GM23338 (cell line): ENCODE data around the gene TREM1. TPM values are rescaled to one million over a fixed set of nuclear protein-coding genes. Genes with fewer than 3 reads are reported as not detected.

Experiments used
- ATAC-seq: fragments of 200-7000 bp; cut with Tn5 transposase; 3 replicates; pipeline ENCODE4 v1.9.1; 2020
- DNase-seq: peaks from one replicate; pipeline ENCODE4 v3.0.0-alpha.2; 2015; ENCODE audit warnings: low spot score
- H2AFZ ChIP-seq: fragments of 200-600 bp; sonication (generic); 2 replicates; pipeline ENCODE4 v1.8.0; 2016; ENCODE audit warnings: antibody characterized with exemption, mild to moderate bottlenecking, moderate library complexity
- H3F3A ChIP-seq: fragments of 200-600 bp; sonication (generic); replicated peaks from 2 replicates; pipeline ENCODE4 v1.8.0; 2017; ENCODE audit warnings: antibody characterized with exemption, mixed run types, low read depth
- H3K27ac ChIP-seq: fragments of 200-600 bp; sonication (generic); 2 replicates; pipeline ENCODE4 v1.6.1; 2016; ENCODE audit warnings: low read depth
- H3K27me3 ChIP-seq: fragments of 200-600 bp; sonication (generic); 2 replicates; pipeline ENCODE4 v1.8.0; 2016; ENCODE audit warnings: mild to moderate bottlenecking, mixed run types, moderate library complexity; ENCODE audit not compliant: insufficient read depth
- H3K36me3 ChIP-seq: fragments of 200-600 bp; sonication (generic); 2 replicates; pipeline ENCODE4 v1.8.0; 2016; ENCODE audit warnings: mild to moderate bottlenecking; ENCODE audit not compliant: insufficient read depth
- H3K4me1 ChIP-seq: fragments of 200-600 bp; sonication (generic); 2 replicates; pipeline ENCODE4 v1.8.0; 2016; ENCODE audit warnings: mild to moderate bottlenecking, moderate library complexity; ENCODE audit not compliant: insufficient read depth
- H3K4me2 ChIP-seq: fragments of 200-600 bp; sonication (generic); 2 replicates; pipeline ENCODE4 v1.7.1; 2017; ENCODE audit warnings: mixed run types
- H3K4me3 ChIP-seq: fragments of 200-600 bp; sonication (generic); 2 replicates; pipeline ENCODE4 v1.6.1; 2016; ENCODE audit warnings: mixed run types
- H3K79me2 ChIP-seq: fragments of 200-600 bp; sonication (generic); replicated peaks from 2 replicates; pipeline ENCODE4 v1.8.0; 2017; ENCODE audit warnings: mild to moderate bottlenecking; ENCODE audit not compliant: insufficient read depth
- H3K9me2 ChIP-seq: fragments of 200-600 bp; sonication (generic); 2 replicates; pipeline ENCODE4 v1.8.0; 2017; ENCODE audit not compliant: insufficient read depth
- H4K20me1 ChIP-seq: fragments of 200-600 bp; sonication (generic); replicated peaks from 2 replicates; pipeline ENCODE4 v1.8.0; 2017; ENCODE audit warnings: mild to moderate bottlenecking; ENCODE audit not compliant: insufficient read depth
- H3K27ac Mint-ChIP-seq: 2 replicates; pipeline ENCODE4 v1.8.0; 2020; ENCODE audit warnings: inconsistent platforms, mild to moderate bottlenecking, moderate library complexity, mixed read lengths
- H3K27me3 Mint-ChIP-seq: 3 replicates; pipeline ENCODE4 v1.8.0; 2022; ENCODE audit warnings: low read depth, mild to moderate bottlenecking, moderate library complexity, mixed read lengths, inconsistent platforms; ENCODE audit not compliant: insufficient read depth, poor library complexity
- H3K36me3 Mint-ChIP-seq: 3 replicates; pipeline ENCODE4 v1.8.0; 2021; ENCODE audit warnings: low read depth, mild to moderate bottlenecking, inconsistent platforms, moderate library complexity, mixed read lengths
- H3K4me1 Mint-ChIP-seq: 3 replicates; pipeline ENCODE4 v1.8.0; 2020; ENCODE audit warnings: mild to moderate bottlenecking, inconsistent platforms, mixed read lengths
- H3K4me3 Mint-ChIP-seq: 3 replicates; pipeline ENCODE4 v1.8.0; 2021; ENCODE audit warnings: moderate library complexity, mild to moderate bottlenecking, inconsistent platforms, mixed read lengths
- H3K9me3 Mint-ChIP-seq: 3 replicates; pipeline ENCODE4 v1.8.0; 2020; ENCODE audit warnings: moderate library complexity, mild to moderate bottlenecking, inconsistent platforms, mixed read lengths
- CREB1 ChIP-seq: fragments of 250-450 bp; sonication (Bioruptor Pico); IDR thresholded peaks from 2 replicates; pipeline ENCODE4 v1.5.0; 2020; ENCODE audit warnings: low read depth, mild to moderate bottlenecking, moderate library complexity
- EZH2 ChIP-seq: fragments of 200-600 bp; sonication (generic); IDR thresholded peaks from one replicate; pipeline ENCODE4 v1.8.0; 2017; ENCODE audit warnings: antibody characterized with exemption, mild to moderate bottlenecking, low read depth; ENCODE audit not compliant: unreplicated experiment
- EZH2phosphoT487 ChIP-seq: fragments of 200-600 bp; sonication (generic); IDR thresholded peaks from one replicate; pipeline ENCODE4 v1.8.1; 2018; ENCODE audit warnings: antibody characterized with exemption; ENCODE audit not compliant: unreplicated experiment
- JUNB ChIP-seq: IDR thresholded peaks from one replicate; pipeline ENCODE4 v1.6.1; 2016; ENCODE audit warnings: antibody characterized with exemption; ENCODE audit not compliant: unreplicated experiment
- NANOG ChIP-seq: IDR thresholded peaks from 2 replicates; pipeline ENCODE4 v1.6.1; 2016; ENCODE audit warnings: antibody characterized with exemption, borderline replicate concordance
- POLR2AphosphoS5 ChIP-seq: IDR thresholded peaks from 2 replicates; pipeline ENCODE4 v1.6.1; 2016; ENCODE audit warnings: antibody characterized with exemption, low read depth
- ZNF114 ChIP-seq: fragments of 250-450 bp; sonication (Bioruptor Pico); IDR thresholded peaks from 2 replicates; pipeline ENCODE4 v1.5.0; 2020; ENCODE audit warnings: mild to moderate bottlenecking, moderate library complexity
- ZNF331 ChIP-seq: fragments of 250-450 bp; sonication (Bioruptor Pico); IDR thresholded peaks from 2 replicates; pipeline ENCODE4 v1.5.0; 2020; ENCODE audit warnings: low read depth, mild to moderate bottlenecking, moderate library complexity
- polyA plus RNA-seq: library from polyadenylated mRNA; unstranded; fragments of >200 nt; fragmentation: Nextera tagmentation; extraction: Ambion mirVana; gene quantifications from 2 replicates; pipeline ENCODE4 v1.2.1, GENCODE V29; 2016
- total RNA-seq: library from RNA; depleted of rRNA; stranded (reverse); fragments of >200 nt; shearing (Covaris generic); gene quantifications from 2 replicates; pipeline ENCODE4 v1.2.3, GENCODE V29; 2014
- TF ChIP-seq, protein P1 (sequence below): IDR thresholded peaks from 2 replicates; pipeline ENCODE4 v1.6.1; 2016; ENCODE audit warnings: antibody characterized with exemption
- TF ChIP-seq, protein P2 (sequence below): fragments of 250-450 bp; sonication (Bioruptor Pico); IDR thresholded peaks from 2 replicates; pipeline ENCODE4 v1.5.0; 2020; ENCODE audit warnings: mild to moderate bottlenecking, moderate library complexity
- TF ChIP-seq, protein P3 (sequence below): IDR thresholded peaks from one replicate; pipeline ENCODE4 v1.6.1; 2018; ENCODE audit warnings: antibody characterized with exemption; ENCODE audit not compliant: unreplicated experiment

TREM1 gene
- total and polyA plus RNA-seq, 2 experiments from 2014 or later = not detected

DNA sequence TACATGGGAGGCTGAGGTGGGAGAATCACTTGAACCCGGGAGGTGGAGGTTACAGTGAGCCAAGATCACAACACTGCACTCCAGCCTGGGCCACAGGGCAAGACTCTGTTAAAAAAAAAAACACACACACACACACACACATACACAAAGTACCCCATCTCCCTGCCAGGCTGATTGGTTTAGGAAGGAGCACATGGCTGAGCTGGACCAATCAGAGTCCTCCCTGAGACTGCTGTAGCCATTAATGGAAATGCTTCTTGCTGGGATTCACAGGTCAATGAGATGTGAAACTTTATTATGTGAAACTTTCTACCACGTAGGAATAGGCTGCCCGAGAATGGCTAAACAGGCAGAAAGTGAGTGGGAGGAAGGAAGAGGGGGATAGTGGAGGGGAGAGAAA lies 2.9 kb downstream of the TREM1 start:
- no peak overlapping the region for H3K4me3 Mint-ChIP-seq
- no peaks in the 10 kb centered on the region for H3K36me3 ChIP-seq
- H3K4me1 Mint-ChIP-seq = peaks cover 9% of the 10 kb centered on the region
- TF ChIP-seq NANOG (no peak), ZNF331 (CRISPR knock-in tag) (no peak), EZH2phosphoT487 (no peak), EZH2 (no peak), CREB1 (CRISPR knock-in tag) (no peak), ZNF114 (no peak), POLR2AphosphoS5 (no peak)
- TF ChIP-seq, protein P1, sequence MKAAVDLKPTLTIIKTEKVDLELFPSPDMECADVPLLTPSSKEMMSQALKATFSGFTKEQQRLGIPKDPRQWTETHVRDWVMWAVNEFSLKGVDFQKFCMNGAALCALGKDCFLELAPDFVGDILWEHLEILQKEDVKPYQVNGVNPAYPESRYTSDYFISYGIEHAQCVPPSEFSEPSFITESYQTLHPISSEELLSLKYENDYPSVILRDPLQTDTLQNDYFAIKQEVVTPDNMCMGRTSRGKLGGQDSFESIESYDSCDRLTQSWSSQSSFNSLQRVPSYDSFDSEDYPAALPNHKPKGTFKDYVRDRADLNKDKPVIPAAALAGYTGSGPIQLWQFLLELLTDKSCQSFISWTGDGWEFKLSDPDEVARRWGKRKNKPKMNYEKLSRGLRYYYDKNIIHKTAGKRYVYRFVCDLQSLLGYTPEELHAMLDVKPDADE = no peak
- DNase-seq = no peak
- no peak overlapping the region for H2AFZ ChIP-seq
- no peak overlapping the region for H3K27ac ChIP-seq
- H3K36me3 Mint-ChIP-seq = no peaks in the 10 kb centered on the region; the same call in 2 of the 3 replicates
- H3K4me2 ChIP-seq = no peak overlapping the region
- no peaks in the 10 kb centered on the region for H3K27me3 ChIP-seq
- H3K79me2 ChIP-seq = no peaks in the 10 kb centered on the region
- no peak overlapping the region for H3K4me3 ChIP-seq
- no peaks in the 10 kb centered on the region for H3F3A ChIP-seq
- no peak overlapping the region for H3K27ac Mint-ChIP-seq
- H3K4me1 ChIP-seq = no peaks in the 10 kb centered on the region
- peaks cover 15% of the 10 kb centered on the region for H3K27me3 Mint-ChIP-seq
- no peak for ATAC-seq
- H4K20me1 ChIP-seq = no peaks in the 10 kb centered on the region
- peaks cover 20% of the 10 kb centered on the region for H3K9me2 ChIP-seq
- peaks cover 3% of the 10 kb centered on the region; the same call in 2 of the 3 replicates for H3K9me3 Mint-ChIP-seq

DNA sequence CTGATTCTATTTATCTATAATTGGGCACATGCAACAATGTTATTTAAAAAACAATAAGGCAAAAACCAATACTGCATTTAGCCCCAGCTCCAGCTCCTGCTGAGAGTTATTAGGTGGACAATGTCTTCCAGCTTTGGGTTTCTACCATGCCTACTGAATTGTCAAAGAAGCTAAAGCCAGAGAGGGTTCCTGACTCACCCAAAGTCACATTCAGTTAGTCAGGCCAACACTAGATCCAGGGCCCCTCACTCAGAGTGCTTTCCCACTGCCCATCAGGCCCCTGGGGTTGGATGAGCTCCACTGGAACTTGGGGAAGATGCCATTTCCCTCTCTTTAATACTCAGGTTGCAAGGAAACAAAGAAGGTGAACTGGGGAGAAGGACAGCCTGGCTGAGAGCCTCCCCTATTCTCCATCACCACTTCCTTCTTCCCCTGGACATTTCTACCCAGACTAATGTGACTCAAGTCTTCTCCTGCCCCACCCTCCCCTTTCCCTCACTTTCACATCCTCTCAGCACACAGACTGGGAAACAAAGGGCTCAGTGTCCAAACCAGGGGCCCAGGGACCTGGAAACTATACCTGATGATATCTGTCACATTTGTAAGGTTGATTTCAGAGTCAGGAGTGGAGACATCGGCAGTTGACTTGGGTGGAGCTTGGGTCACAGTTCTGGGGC lies 6.0 kb downstream of the TREM1 start:
- H3K36me3 ChIP-seq = no peaks in the 10 kb centered on the region
- no peaks in the 10 kb centered on the region; the same call in 2 of the 3 replicates for H3K36me3 Mint-ChIP-seq
- H2AFZ ChIP-seq = no peak overlapping the region
- H3K27me3 ChIP-seq = no peaks in the 10 kb centered on the region
- no peak overlapping the region for H3K27ac Mint-ChIP-seq
- H3K27ac ChIP-seq = no peak overlapping the region
- no peak overlapping the region for H3K4me3 ChIP-seq
- no peak for ATAC-seq
- no peaks in the 10 kb centered on the region for H3K4me1 ChIP-seq
- no peaks in the 10 kb centered on the region for H4K20me1 ChIP-seq
- no peak overlapping the region for H3K4me2 ChIP-seq
- H3K4me3 Mint-ChIP-seq = no peak overlapping the region
- peaks cover 13% of the 10 kb centered on the region for H3K27me3 Mint-ChIP-seq
- H3K9me3 Mint-ChIP-seq = peaks cover 9% of the 10 kb centered on the region; the same call in 2 of the 3 replicates
- no peak for DNase-seq
- H3K79me2 ChIP-seq = no peaks in the 10 kb centered on the region
- peaks cover 8% of the 10 kb centered on the region; the same call in 2 of the 3 replicates for H3K4me1 Mint-ChIP-seq
- peaks cover 22% of the 10 kb centered on the region for H3K9me2 ChIP-seq
- no peaks in the 10 kb centered on the region for H3F3A ChIP-seq
- TF ChIP-seq JUNB = no peak
- TF ChIP-seq, protein P2, sequence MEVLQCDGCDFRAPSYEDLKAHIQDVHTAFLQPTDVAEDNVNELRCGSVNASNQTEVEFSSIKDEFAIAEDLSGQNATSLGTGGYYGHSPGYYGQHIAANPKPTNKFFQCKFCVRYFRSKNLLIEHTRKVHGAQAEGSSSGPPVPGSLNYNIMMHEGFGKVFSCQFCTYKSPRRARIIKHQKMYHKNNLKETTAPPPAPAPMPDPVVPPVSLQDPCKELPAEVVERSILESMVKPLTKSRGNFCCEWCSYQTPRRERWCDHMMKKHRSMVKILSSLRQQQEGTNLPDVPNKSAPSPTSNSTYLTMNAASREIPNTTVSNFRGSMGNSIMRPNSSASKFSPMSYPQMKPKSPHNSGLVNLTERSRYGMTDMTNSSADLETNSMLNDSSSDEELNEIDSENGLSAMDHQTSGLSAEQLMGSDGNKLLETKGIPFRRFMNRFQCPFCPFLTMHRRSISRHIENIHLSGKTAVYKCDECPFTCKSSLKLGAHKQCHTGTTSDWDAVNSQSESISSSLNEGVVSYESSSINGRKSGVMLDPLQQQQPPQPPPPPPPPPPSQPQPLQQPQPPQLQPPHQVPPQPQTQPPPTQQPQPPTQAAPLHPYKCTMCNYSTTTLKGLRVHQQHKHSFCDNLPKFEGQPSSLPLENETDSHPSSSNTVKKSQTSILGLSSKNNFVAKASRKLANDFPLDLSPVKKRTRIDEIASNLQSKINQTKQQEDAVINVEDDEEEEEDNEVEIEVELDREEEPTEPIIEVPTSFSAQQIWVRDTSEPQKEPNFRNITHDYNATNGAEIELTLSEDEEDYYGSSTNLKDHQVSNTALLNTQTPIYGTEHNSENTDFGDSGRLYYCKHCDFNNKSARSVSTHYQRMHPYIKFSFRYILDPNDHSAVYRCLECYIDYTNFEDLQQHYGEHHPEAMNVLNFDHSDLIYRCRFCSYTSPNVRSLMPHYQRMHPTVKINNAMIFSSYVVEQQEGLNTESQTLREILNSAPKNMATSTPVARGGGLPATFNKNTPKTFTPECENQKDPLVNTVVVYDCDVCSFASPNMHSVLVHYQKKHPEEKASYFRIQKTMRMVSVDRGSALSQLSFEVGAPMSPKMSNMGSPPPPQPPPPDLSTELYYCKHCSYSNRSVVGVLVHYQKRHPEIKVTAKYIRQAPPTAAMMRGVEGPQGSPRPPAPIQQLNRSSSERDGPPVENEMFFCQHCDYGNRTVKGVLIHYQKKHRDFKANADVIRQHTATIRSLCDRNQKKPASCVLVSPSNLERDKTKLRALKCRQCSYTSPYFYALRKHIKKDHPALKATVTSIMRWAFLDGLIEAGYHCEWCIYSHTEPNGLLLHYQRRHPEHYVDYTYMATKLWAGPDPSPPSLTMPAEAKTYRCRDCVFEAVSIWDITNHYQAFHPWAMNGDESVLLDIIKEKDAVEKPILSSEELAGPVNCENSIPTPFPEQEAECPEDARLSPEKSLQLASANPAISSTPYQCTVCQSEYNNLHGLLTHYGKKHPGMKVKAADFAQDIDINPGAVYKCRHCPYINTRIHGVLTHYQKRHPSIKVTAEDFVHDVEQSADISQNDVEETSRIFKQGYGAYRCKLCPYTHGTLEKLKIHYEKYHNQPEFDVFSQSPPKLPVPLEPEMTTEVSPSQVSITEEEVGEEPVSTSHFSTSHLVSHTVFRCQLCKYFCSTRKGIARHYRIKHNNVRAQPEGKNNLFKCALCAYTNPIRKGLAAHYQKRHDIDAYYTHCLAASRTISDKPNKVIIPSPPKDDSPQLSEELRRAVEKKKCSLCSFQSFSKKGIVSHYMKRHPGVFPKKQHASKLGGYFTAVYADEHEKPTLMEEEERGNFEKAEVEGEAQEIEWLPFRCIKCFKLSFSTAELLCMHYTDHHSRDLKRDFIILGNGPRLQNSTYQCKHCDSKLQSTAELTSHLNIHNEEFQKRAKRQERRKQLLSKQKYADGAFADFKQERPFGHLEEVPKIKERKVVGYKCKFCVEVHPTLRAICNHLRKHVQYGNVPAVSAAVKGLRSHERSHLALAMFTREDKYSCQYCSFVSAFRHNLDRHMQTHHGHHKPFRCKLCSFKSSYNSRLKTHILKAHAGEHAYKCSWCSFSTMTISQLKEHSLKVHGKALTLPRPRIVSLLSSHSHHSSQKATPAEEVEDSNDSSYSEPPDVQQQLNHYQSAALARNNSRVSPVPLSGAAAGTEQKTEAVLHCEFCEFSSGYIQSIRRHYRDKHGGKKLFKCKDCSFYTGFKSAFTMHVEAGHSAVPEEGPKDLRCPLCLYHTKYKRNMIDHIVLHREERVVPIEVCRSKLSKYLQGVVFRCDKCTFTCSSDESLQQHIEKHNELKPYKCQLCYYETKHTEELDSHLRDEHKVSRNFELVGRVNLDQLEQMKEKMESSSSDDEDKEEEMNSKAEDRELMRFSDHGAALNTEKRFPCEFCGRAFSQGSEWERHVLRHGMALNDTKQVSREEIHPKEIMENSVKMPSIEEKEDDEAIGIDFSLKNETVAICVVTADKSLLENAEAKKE (CRISPR knock-in tag) = no peak
- TF ChIP-seq, protein P3, sequence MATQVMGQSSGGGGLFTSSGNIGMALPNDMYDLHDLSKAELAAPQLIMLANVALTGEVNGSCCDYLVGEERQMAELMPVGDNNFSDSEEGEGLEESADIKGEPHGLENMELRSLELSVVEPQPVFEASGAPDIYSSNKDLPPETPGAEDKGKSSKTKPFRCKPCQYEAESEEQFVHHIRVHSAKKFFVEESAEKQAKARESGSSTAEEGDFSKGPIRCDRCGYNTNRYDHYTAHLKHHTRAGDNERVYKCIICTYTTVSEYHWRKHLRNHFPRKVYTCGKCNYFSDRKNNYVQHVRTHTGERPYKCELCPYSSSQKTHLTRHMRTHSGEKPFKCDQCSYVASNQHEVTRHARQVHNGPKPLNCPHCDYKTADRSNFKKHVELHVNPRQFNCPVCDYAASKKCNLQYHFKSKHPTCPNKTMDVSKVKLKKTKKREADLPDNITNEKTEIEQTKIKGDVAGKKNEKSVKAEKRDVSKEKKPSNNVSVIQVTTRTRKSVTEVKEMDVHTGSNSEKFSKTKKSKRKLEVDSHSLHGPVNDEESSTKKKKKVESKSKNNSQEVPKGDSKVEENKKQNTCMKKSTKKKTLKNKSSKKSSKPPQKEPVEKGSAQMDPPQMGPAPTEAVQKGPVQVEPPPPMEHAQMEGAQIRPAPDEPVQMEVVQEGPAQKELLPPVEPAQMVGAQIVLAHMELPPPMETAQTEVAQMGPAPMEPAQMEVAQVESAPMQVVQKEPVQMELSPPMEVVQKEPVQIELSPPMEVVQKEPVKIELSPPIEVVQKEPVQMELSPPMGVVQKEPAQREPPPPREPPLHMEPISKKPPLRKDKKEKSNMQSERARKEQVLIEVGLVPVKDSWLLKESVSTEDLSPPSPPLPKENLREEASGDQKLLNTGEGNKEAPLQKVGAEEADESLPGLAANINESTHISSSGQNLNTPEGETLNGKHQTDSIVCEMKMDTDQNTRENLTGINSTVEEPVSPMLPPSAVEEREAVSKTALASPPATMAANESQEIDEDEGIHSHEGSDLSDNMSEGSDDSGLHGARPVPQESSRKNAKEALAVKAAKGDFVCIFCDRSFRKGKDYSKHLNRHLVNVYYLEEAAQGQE = no peak
